Left cardiac atrium (tissue), 4 donors: Measurements from ENCODE around the gene SPAG16. TPM values are rescaled to one million over a fixed set of nuclear protein-coding genes. Genes with fewer than 3 reads are reported as not detected.

ENCODE experiments used
- ATAC-seq, 2 donors: fragments of 200-7000 bp; cut with Tn5 transposase; one replicate each; pipeline ENCODE4 v1.9.1; 2020; ENCODE audit warnings: mild to moderate bottlenecking in 2 of 2, moderate library complexity in 2 of 2
- DNase-seq: peaks from one replicate; pipeline ENCODE4 v3.0.0-alpha.2; 2020
- intact Hi-C, 2 donors: fragments of 100-400 bp; cut with DNase I; formaldehyde crosslinking; loops; one replicate each; pipeline versions ENCODE4 v1.14.1 to v1.15.1; 2022 to 2023
- total RNA-seq, 2 donors: library from RNA; stranded (reverse); fragmentation: NEBNext Ultra II Directional; extraction: Animal tissue kit (Norgen Biotek cat#: 25700); gene quantifications; one replicate each; pipeline ENCODE4 v1.2.1, GENCODE V29; 2021
- donor health status: DM: no; HTN: yes; CAD: no.
- donor health status: DM: no; HTN: yes; CAD: no; lungs with severe emphysema.
- donor health status: DM: yes; HTN: yes; CAD: no.
- donor health status: Dilated cardiomyopathy.

Gene SPAG16
- total RNA-seq, 2 donors from 2014 or later, result 16.8 to 18.6 TPM

GRCh38 chr2:214169281-214169680, 885.0 kb downstream of the SPAG16 start:
- DNase-seq (no peak), ATAC-seq (no peak)
- intact Hi-C loops, result no loop called here

GRCh38 chr2:214169736-214170135, 885.5 kb downstream of the SPAG16 start:
- intact Hi-C loops, result no loop called here
- ATAC-seq (no peak), DNase-seq (no peak)

DNA sequence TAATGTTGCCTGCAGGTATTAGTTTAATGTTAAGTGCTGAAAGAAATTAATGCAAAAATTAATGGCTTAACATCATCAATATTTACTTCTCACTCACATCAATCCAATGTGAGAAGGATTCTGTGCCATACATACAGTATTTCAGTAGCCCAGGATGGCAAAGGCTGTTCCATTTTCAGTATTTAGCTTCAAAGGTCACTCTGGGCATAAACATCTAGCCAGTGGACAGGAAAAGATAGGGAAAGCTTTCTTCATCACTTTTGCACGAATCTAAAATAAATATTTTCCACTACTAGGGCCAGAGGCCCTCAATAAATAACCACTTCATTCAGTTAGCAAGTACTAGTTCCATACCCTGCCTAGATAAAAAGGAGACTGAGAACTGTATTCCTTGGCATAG, 890.3 kb downstream of the SPAG16 start:
- intact Hi-C loops, result no loop called here
- DNase-seq, result no peak
- no peak for ATAC-seq

- ATAC-seq (no peak), DNase-seq (no peak)
- intact Hi-C loops, result no loop called here
Observed at GRCh38 chr2:214180071-214180470, 895.8 kb downstream of the SPAG16 start.

- no peak for ATAC-seq
- no peak for DNase-seq
- intact Hi-C loops, result no loop called here
Observed at GRCh38 chr2:214180686-214181085, 896.4 kb downstream of the SPAG16 start.

DNA sequence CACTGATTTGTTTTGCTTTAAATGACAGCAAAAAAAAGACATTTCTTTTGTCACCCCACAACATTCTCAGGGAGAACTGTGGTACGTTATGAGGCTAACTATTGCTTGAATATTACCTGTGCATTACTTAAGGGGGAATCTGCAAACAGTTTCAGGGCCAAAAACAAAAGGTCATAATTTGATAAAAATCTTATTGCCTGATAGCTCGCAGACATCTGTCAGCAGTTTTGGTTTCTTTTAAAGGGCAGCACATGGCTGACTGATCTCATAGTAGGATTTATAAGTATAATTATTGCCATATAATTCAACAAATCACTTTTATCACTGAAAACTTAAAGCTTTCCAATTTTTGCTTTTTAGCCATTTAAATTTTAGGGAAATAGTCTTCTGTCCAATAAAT, 900.2 kb downstream of the SPAG16 start:
- ATAC-seq, result no peak
- intact Hi-C loops, result no loop called here
- no peak for DNase-seq

- no peak for DNase-seq
- intact Hi-C loops, result no loop called here
- ATAC-seq, result no peak
Observed at GRCh38 chr2:214185546-214185945, 901.3 kb downstream of the SPAG16 start.

- no peak for DNase-seq
- intact Hi-C loops, result no loop called here
- no peak for ATAC-seq
Observed at GRCh38 chr2:214192711-214193110, 908.4 kb downstream of the SPAG16 start.

DNA sequence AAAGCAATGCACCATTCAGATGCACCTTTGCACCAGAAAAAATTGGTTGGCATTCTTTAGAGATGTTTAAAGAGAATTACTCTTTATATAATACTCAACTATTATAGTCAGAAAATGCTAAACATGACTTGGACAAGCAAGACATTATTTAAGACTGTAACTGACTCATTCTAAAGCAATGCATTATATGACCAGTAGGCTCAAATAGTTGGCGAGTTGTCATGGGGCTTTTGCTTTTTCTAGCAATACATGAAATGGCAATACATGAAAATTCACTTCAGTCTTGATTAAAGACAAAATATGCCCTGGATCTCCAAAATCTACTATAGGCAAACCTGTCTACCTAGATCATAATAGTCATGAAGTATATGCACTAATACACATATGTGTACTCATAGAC, 909.7 kb downstream of the SPAG16 start:
- no peak for DNase-seq
- intact Hi-C loops, result no loop called here
- ATAC-seq, result no peak

DNA sequence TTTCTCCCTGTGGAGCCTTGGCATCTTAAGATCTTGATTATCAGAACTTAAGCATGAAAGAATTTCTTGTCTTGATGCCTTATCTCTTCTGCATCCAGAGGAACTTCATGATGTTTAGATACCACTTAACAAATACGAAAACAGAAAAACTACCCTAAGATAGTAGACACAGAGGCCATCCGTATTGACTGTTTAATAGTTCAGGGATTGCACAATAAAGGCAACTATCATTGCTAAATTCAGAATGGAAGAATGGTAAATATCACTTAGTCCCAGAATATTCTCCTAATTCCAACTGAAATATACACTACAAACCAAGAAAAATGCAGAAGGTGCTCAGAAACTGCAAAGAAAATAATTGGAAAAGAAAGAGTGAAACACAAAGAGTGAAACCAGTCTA, 912.0 kb downstream of the SPAG16 start:
- intact Hi-C loops, result no loop called here
- DNase-seq, result no peak
- ATAC-seq, result no peak

GRCh38 chr2:214201892-214202291, 917.6 kb downstream of the SPAG16 start:
- no peak for ATAC-seq
- no peak for DNase-seq
- intact Hi-C loops, result no loop called here

GRCh38 chr2:214203214-214203613, 919.0 kb downstream of the SPAG16 start:
- DNase-seq (no peak), ATAC-seq (no peak)
- intact Hi-C loops, result no loop called here

- intact Hi-C loops, result no loop called here
- ATAC-seq (no peak), DNase-seq (no peak)
Observed at GRCh38 chr2:214203744-214204289, 919.6 kb downstream of the SPAG16 start.

DNA sequence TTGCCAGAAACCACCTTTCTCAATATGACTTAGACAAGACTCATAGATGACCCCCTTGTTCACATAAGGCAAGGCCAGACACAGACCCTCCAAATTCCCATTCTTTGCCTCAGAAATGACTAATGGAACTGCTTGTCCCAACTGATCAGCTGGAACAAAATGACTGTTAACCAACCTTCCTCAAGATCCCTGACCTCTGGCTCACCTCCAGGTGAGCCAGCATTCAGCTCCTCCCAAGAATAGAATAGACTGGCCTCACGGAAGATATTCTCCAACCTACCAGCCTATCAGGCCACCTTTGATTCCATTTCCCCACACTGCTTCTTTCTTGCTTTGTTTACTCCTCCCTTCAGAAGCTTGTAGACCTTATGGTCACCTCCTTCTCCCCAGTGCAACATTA, 930.8 kb downstream of the SPAG16 start:
- DNase-seq, result no peak
- no peak for ATAC-seq
- intact Hi-C loops, result no loop called here

DNA sequence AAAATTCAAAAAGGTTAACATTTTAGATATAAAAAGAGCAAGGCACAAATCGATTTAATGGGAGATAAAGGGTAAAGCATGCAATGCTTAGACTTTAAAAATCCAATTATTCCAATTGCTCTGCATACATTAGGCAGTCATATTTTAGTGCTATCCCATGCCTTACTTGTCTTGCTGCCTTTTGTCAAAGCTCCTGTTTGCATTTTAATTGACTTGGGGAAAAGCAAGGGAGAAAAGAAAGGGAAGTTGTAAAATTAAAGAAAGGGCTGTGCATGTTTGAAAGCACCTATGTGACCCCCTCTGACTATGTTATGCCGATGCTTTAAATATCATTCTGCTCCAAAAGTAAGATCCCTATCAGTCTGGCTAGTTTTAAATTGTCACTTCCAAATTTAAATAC, 932.9 kb downstream of the SPAG16 start:
- DNase-seq, result no peak
- ATAC-seq, result no peak
- intact Hi-C loops, result no loop called here

GRCh38 chr2:214217599-214217998, 933.3 kb downstream of the SPAG16 start:
- intact Hi-C loops, result no loop called here
- DNase-seq, result no peak
- ATAC-seq, result no peak

GRCh38 chr2:214220251-214220650, 936.0 kb downstream of the SPAG16 start:
- no peak for ATAC-seq
- intact Hi-C loops, result no loop called here

DNA sequence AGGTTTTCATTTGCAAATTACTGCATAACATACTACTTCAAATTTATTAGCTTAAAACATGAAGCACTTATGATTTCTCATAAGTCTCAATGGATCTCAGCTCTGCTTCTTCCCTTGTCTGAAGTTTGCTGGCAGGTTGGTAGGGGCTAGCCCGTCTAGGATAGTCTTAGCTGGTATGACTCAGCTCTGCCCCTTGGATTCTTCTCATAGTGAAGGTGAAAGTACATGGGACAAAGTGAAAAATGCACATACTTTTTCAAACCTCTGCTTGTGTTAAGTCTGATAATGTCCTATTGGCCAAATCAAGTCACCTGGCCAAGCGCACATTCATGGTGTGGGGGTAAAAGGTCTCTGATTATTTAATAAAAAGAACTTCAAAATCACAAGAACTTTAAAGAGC, 941.8 kb downstream of the SPAG16 start:
- DNase-seq, result no peak
- no peak for ATAC-seq
- intact Hi-C loops, result no loop called here

More at GRCh38 chr2:214220251-214220650, 936.0 kb downstream of the SPAG16 start:
- DNase-seq, result no peak

- no peak for ATAC-seq
- DNase-seq, result no peak
- intact Hi-C loops, result no loop called here
Observed at GRCh38 chr2:214232271-214232670, 948.0 kb downstream of the SPAG16 start.

DNA sequence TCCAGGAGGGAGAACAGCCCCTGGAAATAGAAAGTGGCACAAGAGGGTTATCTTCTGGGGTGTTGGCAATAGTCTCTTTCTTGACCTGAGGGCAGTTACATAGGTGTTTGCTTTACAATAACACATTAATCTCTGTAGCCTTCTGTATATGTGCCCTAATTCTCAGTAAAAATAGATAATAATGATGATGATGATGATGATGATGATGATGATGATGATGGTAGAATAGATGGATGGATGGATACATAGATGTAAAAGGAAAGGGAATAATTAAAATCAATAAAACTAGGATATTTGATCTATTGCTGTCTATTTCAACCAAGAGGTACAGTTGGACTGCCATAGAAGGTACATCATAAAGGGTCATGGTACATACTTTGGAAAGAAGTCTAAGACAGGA, 948.9 kb downstream of the SPAG16 start:
- ATAC-seq (no peak), DNase-seq (no peak)
- intact Hi-C loops, result no loop called here

DNA sequence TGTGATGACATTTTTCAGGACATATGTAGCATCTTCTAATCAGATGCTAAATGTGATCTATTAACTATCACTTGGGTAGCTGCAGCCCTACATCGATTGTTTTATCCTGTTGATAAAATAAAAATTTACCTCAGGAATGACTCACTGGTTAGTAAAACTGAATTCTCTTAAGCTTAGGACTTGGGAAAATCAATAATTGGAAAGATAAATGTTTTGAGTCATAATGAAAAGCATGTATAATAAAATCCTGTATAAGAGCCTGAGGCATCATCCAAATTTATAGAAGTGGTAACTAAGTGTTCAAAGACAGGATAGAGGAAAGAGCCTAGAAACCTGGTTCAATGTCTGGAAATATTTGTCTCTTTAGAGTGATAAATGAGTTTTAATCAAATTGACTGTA, 958.5 kb downstream of the SPAG16 start:
- ATAC-seq (no peak), DNase-seq (no peak)
- intact Hi-C loops, result no loop called here

DNA sequence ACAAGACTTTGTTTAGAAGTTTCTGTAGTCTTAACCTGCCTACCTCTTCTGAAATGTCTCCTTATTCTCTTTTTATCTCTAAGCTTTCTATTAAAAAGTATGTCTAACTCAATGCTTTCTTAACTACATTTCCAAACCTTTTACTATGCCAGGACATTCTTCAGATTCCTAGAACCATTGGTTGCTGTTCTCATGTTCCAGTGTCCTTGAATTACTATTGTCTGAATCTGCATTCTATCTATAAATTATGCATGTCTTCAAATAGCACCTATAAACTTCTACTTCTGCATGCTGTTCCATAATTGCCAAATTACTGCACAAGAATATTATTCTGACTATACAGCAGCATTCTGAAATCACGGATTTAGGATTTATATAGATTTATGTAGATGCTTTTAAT, 960.6 kb downstream of the SPAG16 start:
- DNase-seq, result no peak
- no peak for ATAC-seq
- intact Hi-C loops, result no loop called here
